Sciatic nerve (tissue), 2 donors: ENCODE data around the gene BCL2A1. TPM values are rescaled to one million over a fixed set of nuclear protein-coding genes. Genes with fewer than 3 reads are reported as not detected.
"Not testable (repeated sequence)": the region's sequence is repeated elsewhere in the genome, so short reads cannot be mapped to it uniquely, and the experiment has no call there.

Experiments used
- ATAC-seq: fragments of 200-7000 bp; cut with Tn5 transposase; one replicate; pipeline ENCODE4 v1.9.1; 2020; ENCODE audit warnings: mild to moderate bottlenecking, moderate library complexity
- DNase-seq: peaks from one replicate; pipeline ENCODE4 v3.0.0-alpha.2; 2020; ENCODE audit warnings: low spot score
- intact Hi-C: fragments of 100-400 bp; cut with DNase I; formaldehyde crosslinking; loops from one replicate; pipeline ENCODE4 v1.14.2; 2022
- total RNA-seq: library from RNA; stranded (reverse); fragmentation: NEBNext Ultra II Directional; extraction: Animal tissue kit (Norgen Biotek cat#: 25700); gene quantifications from one replicate; pipeline ENCODE4 v1.2.1, GENCODE V29; 2021
- donor health status: DM: no; HTN: no; CAD: no.
- donor health status: DM: no; HTN: no; CAD: no.

BCL2A1 gene
- total RNA-seq, 1 donor from 2014 or later, result 11.6 TPM

GRCh38 chr15:79935556-79936201, 35.3 kb downstream of the BCL2A1 start:
- intact Hi-C loops, ATAC-seq, DNase-seq: not testable (repeated sequence)

DNA sequence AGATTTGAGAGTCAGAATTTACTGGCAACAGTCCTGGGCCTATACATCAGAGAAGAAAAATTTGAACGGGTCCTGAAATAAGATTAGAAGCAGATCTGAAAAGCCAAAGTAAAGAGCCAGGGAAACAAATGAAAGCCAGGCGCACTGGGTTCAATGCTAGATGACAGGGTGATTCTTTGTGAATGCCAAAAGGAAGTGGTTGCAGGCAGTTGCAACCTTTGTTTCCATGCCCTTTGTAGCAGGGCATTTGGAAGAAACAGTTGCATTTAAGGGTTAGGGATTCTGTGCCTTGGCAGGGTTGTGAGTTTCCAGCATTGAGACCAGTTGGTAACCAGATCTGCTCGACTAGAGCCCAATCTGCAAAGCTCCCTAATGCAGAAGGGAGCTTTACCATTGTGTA, 37.8 kb downstream of the BCL2A1 start:
- intact Hi-C loops, result no loop called here
- DNase-seq, result no peak
- no peak for ATAC-seq

- ATAC-seq (no peak), DNase-seq (no peak)
- intact Hi-C loops, result no loop called here
These were observed 38.5 kb downstream of the BCL2A1 start for GRCh38 chr15:79932447-79932846.

DNA sequence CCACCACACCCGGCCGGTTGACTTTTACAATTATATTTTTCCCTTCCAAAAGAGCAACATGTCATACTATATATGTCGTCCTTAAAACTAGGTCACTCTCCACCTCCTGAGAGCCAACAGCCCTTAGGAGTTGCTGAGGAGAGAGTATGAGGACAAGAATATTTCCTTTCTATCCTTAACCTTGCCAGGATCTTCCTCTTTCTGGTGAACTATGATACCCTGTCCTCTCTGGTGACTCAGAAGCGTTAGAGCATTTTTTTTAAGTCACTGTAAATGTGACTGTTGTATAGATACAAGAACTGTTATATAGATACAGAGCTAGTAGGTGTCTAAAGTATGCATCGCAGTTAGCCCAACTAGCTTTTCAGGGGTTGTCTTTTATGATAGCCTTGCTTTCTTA, 40.5 kb downstream of the BCL2A1 start:
- ATAC-seq (no peak), DNase-seq (no peak)
- intact Hi-C loops, result no loop called here

DNA sequence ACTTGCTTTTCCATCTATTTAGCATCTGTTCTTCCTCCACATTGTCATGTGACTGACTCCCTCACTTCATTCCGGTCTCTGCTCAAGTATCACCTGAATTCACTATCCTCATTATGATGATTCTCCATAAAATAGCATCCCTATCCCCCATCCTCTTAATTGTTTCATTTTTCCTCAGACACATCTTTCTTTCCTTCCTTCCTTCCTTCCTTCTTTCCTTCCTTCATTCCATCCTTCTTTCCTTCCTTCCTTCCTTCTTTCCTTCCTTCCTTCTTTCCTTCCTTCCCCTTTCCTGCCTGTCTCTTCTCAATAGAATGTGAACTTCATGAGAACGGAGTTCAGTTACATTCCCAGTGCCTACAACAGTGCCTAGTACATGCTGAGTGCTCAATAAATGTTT, 41.6 kb downstream of the BCL2A1 start:
- intact Hi-C loops, result no loop called here
- ATAC-seq (no peak), DNase-seq (no peak)

DNA sequence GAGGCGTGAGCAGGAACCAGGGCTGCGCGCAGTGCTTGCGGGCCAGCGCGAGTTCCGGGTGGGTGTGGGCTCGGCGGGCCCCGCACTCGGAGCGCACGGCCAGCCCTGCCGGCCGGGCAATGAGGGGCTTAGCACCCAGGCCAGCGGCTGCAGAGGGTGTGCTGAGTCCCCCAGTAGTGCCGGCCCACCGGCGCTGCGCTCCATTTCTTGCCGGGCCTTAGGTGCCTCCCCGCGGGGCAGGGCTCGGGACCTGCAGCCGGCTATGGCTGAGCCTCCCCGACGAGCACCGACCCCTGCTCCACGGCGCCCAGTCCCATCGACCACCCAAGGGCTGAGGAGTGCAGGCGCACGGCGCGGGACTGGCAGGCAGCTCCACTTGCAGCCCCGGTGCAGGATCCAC, 44.9 kb downstream of the BCL2A1 start:
- intact Hi-C loops, DNase-seq, ATAC-seq: not testable (repeated sequence)

DNA sequence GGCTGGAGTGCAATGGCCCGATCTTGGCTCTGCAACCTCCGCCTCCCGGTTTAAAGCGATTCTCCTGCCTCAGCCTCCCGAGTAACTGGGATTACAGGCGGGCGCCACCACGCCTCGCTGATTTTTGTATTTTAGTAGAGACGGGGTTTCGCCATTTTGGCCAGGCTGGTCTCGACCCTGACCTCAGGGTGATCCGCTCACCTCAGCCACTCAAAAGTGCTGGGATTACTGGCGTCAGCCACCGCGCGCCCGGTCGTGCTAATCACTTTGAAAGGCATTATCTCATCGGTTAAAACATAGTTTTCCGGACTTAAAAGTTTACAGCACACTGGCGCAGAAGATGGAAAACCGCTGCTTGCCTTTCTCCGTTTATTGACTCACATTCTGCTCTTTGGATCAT, 46.6 kb downstream of the BCL2A1 start:
- no peak for ATAC-seq
- intact Hi-C loops, result no loop called here
- no peak for DNase-seq

GRCh38 chr15:79923515-79924169, 47.4 kb downstream of the BCL2A1 start:
- ATAC-seq (peak; percentile 99), DNase-seq (peak; percentile 93)
- intact Hi-C loops, result no loop called here

- DNase-seq, result peak; percentile 74
- intact Hi-C loops, result no loop called here
- peak; percentile 81 for ATAC-seq
These were observed 47.9 kb downstream of the BCL2A1 start for GRCh38 chr15:79923079-79923514.

- intact Hi-C loops, result no loop called here
- DNase-seq (no peak), ATAC-seq (no peak)
These were observed 48.4 kb downstream of the BCL2A1 start for GRCh38 chr15:79922512-79923078.

DNA sequence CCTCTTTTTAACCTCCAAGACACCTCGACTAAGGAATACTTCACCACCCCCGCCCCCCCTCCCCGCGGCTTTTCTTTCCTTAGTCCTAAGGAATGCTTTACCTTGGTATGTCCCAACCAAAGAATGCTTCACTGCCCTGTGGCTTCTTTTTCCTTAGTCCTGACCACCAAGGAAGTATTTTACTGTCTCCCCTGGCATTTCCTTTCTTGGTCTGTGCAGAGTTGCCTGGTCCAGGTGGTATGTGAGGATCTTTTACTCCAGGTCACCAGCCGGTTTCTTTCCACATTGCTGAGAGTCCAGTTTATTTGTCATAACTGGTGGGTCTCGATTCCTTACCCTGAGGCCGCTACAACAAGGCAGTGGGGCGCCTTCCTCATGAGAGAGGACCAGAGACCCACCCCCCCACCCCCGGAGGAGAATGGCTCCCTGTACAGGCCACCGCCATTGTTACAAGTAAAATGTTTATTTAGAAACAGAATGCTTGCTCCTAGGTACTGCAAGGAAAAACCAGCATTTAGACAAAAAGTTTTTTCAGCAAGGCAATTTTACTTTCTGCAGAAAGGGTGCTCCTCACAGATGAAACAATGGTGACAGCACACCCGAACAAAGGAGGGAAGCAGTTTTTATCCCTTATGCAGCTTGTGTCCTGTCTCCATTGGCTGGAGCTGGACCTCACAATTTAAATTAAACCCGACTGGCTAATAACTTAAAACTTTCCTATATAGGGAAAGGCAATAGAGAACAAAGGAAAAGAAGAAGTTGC, 51.1 kb downstream of the BCL2A1 start:
- DNase-seq, result no peak
- no peak for ATAC-seq
- intact Hi-C loops, result no loop called here

DNA sequence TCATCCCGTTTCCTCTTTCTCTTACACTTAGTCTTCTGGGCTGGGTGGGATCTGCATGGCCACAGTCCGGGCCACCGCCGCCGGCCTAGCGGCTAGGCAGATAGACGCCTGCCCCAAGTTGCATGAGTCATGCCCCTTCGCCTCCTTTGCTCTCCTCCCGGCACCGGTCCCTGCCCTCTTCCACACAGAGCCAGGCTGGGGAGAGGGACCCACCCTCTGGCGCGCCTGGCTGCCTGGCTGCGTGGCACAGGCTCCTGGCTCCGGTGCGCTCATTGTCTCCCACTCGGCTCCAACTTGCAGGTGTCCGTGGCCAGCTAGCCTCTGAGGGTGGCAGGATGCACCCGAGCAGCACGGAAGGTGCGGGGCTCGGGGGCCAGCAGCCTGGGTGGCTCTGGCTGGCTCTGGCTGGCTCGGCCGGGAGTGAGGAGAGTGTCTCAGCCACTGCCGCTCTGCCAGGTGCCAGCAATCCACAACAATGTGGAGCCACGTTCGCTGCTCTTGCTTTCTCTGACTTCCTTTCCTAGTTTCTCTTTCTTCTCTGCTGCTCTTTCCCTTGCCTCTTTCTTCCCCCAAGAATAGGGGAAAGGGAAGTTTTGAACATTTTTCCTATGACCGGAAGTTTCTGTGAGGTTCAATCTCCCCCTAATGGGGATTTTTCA, 51.8 kb downstream of the BCL2A1 start:
- intact Hi-C loops, result no loop called here
- DNase-seq (no peak), ATAC-seq (no peak)

GRCh38 chr15:79918278-79918677, 52.7 kb downstream of the BCL2A1 start:
- no peak for DNase-seq
- intact Hi-C loops, result no loop called here
- ATAC-seq, result no peak

DNA sequence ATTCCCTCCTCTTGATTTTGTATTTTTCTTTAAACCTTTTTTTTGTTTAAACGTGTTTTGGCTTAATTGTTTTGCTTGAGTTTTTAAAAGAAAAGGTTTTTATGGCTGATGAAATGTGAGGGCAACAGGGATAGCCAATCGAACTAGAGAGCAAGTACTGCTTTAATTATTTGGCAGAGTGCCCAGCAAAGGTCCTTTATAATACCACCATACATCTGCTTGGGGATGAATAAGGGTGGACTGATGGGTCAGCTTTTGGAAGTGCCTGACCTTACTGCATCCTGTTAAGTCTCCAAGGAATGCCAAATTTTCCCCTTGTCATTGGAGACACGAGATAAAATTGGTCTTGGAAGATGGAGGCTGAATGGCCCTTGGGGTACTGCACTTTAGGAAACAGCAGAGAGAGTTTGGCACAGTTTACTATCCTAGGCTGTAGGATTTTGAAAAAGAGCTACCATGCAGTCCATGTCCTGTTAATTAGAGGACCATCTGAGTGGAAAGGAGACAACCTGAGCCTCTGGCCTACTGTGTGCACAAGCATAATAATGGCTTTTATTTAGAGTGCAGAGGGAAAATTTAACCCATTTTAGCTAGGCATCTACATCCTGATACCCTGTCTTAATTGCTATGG, 54.4 kb downstream of the BCL2A1 start:
- ATAC-seq, result no peak
- intact Hi-C loops, result no loop called here
- DNase-seq, result no peak

- DNase-seq, intact Hi-C loops, ATAC-seq: not testable (repeated sequence)
These were observed 55.1 kb downstream of the BCL2A1 start for GRCh38 chr15:79915776-79916501.

- intact Hi-C loops, result no loop called here
- DNase-seq (no peak), ATAC-seq (no peak)
These were observed 56.3 kb downstream of the BCL2A1 start for GRCh38 chr15:79914728-79915127.
